ENCODE results near the gene SORCS1.

GRCh38 chr10:106637873-106638272, 526.6 kb downstream of the SORCS1 start:
- TF ChIP-seq CTCF (IDR thresholded peaks at IDR 0.05) (no peak), EP300 (IDR thresholded peaks at IDR 0.05) (no peak), POLR2A (IDR thresholded peaks at IDR 0.05) (no peak)

All from ovary (tissue), 3 donors.